ENCODE data around the gene BCAS3.
"Not testable (repeated sequence)": the region's sequence is repeated elsewhere in the genome, so short reads cannot be mapped to it uniquely, and the experiment has no call there.

Gene BCAS3

GRCh38 chr17:61144617-61145564, 467.2 kb downstream of the BCAS3 start:
- DNase-seq (ENCODE audit: low read depth), result no peak
- TF ChIP-seq CTCF (IDR thresholded peaks at IDR 0.05; ENCODE audit: insufficient read depth, low read depth, low read length, missing control alignments), result no peak
- H3K4me3 ChIP-seq (ENCODE audit: low read length), result no peak overlapping the region

GRCh38 chr17:61146833-61147232, 469.2 kb downstream of the BCAS3 start:
- H3K4me3 ChIP-seq (ENCODE audit: low read length); DNase-seq (ENCODE audit: low read depth): not testable (repeated sequence)

GRCh38 chr17:61149106-61149825, 471.6 kb downstream of the BCAS3 start:
- no peak for DNase-seq (ENCODE audit: low read depth)
- no peak for TF ChIP-seq CTCF (IDR thresholded peaks at IDR 0.05; ENCODE audit: insufficient read depth, low read depth, low read length, missing control alignments)
- H3K4me3 ChIP-seq (ENCODE audit: low read length), result no peak overlapping the region

GRCh38 chr17:61149862-61150362, 472.3 kb downstream of the BCAS3 start:
- DNase-seq (ENCODE audit: low read depth), result no peak
- TF ChIP-seq CTCF (IDR thresholded peaks at IDR 0.05; ENCODE audit: insufficient read depth, low read depth, low read length, missing control alignments), result no peak
- no peak overlapping the region for H3K4me3 ChIP-seq (ENCODE audit: low read length)

- DNase-seq (ENCODE audit: low read depth), result no peak
- TF ChIP-seq CTCF (IDR thresholded peaks at IDR 0.05; ENCODE audit: insufficient read depth, low read depth, low read length, missing control alignments), result no peak
Observed at GRCh38 chr17:61150686-61151299, 473.1 kb downstream of the BCAS3 start.

GRCh38 chr17:61152898-61153297, 475.2 kb downstream of the BCAS3 start:
- TF ChIP-seq CTCF (IDR thresholded peaks at IDR 0.05; ENCODE audit: insufficient read depth, low read depth, low read length, missing control alignments), result no peak
- DNase-seq (ENCODE audit: low read depth), result no peak

More at GRCh38 chr17:61150686-61151299, 473.1 kb downstream of the BCAS3 start:
- no peak overlapping the region for H3K4me3 ChIP-seq (ENCODE audit: low read length)

More at GRCh38 chr17:61152898-61153297, 475.2 kb downstream of the BCAS3 start:
- no peak overlapping the region for H3K4me3 ChIP-seq (ENCODE audit: low read length)
